GM12872 (cell line): ENCODE measurements around the gene PUS7L.

Source experiments
- CTCF ChIP-seq: IDR thresholded peaks from 3 replicates; pipeline ENCODE4 v1.5.1; 2011; ENCODE audit warnings: low read depth, mild to moderate bottlenecking, low read length, moderate library complexity; ENCODE audit not compliant: insufficient read depth

PUS7L gene

GRCh38 chr12:43676183-43676813, 82.3 kb downstream of the PUS7L start:
- TF ChIP-seq CTCF, result peak; percentile 86

GRCh38 chr12:43675048-43675904, 83.3 kb downstream of the PUS7L start:
- no peak for TF ChIP-seq CTCF

- TF ChIP-seq CTCF, result no peak
These were observed 89.2 kb downstream of the PUS7L start for GRCh38 chr12:43669373-43669772.
